Stomach (tissue), 9 donors: ENCODE measurements around the gene P2RX7. TPM values are rescaled to one million over a fixed set of nuclear protein-coding genes. Genes with fewer than 3 reads are reported as not detected.

Source experiments
- DNase-seq, 2 donors: peaks; one replicate each; pipeline versions ENCODE4 v3.0.0 to v3.0.0-alpha.2; 2013 to 2019
- H3K27ac ChIP-seq, 5 donors: fragments of 200-600 bp in 4 of 5; sonication (generic) in 4 of 5; one replicate each; pipeline ENCODE4 v1.5.1; 2013 to 2019; ENCODE audit warnings: mild to moderate bottlenecking in 1 of 5, moderate library complexity in 1 of 5
- H3K27me3 ChIP-seq, 3 donors: fragments of 200-600 bp; sonication (generic); one replicate each; pipeline ENCODE4 v1.5.1; 2017 to 2019; ENCODE audit warnings: mixed run types in 1 of 3
- H3K36me3 ChIP-seq, 4 donors: fragments of 200-600 bp; sonication (generic); 1 replicate in 3 of 4; 2 replicates in 1 of 4; pipeline ENCODE4 v1.5.1; 2016 to 2019
- H3K4me1 ChIP-seq, 4 donors: fragments of 200-600 bp; sonication (generic); one replicate each; pipeline ENCODE4 v1.5.1; 2016 to 2019
- H3K4me3 ChIP-seq, 4 donors: fragments of 200-600 bp; sonication (generic) in 3 of 4; one replicate each; pipeline ENCODE4 v1.5.1; 2016 to 2019; ENCODE audit warnings: mild to moderate bottlenecking in 1 of 4
- H3K9me3 ChIP-seq, 4 donors: fragments of 200-600 bp; sonication (generic); one replicate each; pipeline ENCODE4 v1.5.1; 2016 to 2019
- EP300 ChIP-seq: sonication (generic); formaldehyde crosslinking; IDR thresholded peaks from one replicate; pipeline ENCODE4 v1.6.1; 2017; ENCODE audit warnings: antibody characterized with exemption
- POLR2A ChIP-seq, 4 donors: fragments of 450-650 bp; IDR thresholded peaks; one replicate each; pipeline ENCODE4 v1.6.1; 2016; ENCODE audit warnings: antibody characterized with exemption in 4 of 4, control low read depth in 2 of 4, mild to moderate bottlenecking in 1 of 4, moderate library complexity in 1 of 4
- POLR2AphosphoS5 ChIP-seq, 3 donors: sonication (generic); formaldehyde crosslinking; IDR thresholded peaks; one replicate each; pipeline ENCODE4 v1.6.1; 2016; ENCODE audit warnings: antibody characterized with exemption in 3 of 3
- WGBS, 5 donors: extraction: QIAGEN DNeasy Blood & Tissue Kit in 3 of 5; methylation state at CpG; one replicate each; pipeline versions ENCODE4 v1.1.5 to v1.1.7; 2013 to 2018; 5-methylcytosine and 5-hydroxymethylcytosine counted together
- intact Hi-C: fragments of 100-400 bp; cut with DNase I; formaldehyde crosslinking; loops from one replicate; pipeline ENCODE4 v1.15.1; 2023; ENCODE audit warnings: low total_unique reads
- polyA plus RNA-seq, 3 donors: library from polyadenylated mRNA; stranded (reverse); fragments of 200-250 nt; gene quantifications; one replicate each; pipeline ENCODE4 v1.2.3, GENCODE V29; 2013
- total RNA-seq, 5 donors: library from RNA; depleted of rRNA; stranded (reverse); fragments of >200 nt; gene quantifications; one replicate each; pipeline versions ENCODE4 v1.1.0 to v1.2.3, GENCODE V29; 2014 to 2016
- TF ChIP-seq, protein P1 (sequence below), 7 experiments: fragments of 450-650 bp in 4 of 7; fragments of 200-600 bp in 3 of 7; sonication (generic) in 3 of 7; IDR thresholded peaks; one replicate each; pipeline ENCODE4 v1.5.1; 2016 to 2019; ENCODE audit warnings: antibody characterized with exemption in 7 of 7, control low read depth in 2 of 7, mild to moderate bottlenecking in 1 of 7
- donor health status: healthy with polysubstance abuse.
- donor health status: Bipolar disorder and iron deficiency.
- donor health status: healthy.

The P2RX7 gene
- total and polyA plus RNA-seq, 8 donors: 0.31 to 2.2 (median 0.95) TPM; not detected in 2

DNA sequence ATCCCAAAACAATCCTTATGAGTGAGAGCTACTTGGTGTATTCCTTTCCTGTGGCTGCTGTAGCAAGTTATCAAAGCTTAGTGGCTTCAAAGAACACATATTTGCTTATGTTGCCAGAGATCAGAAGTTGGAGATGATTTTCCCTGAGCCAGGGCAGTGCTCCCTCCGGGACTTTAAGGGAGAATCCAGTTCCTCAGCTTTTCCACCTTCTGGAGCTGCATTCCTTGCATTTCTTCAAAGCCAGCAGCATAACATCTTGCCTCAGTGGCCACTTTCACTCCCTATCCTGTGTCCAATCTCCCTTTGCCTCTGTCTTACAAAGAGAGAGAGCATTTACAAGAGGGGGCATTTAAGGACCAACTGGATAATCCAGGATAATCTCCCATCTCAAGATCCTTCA lies 33.7 kb downstream of the P2RX7 start:
- TF ChIP-seq POLR2A (IDR thresholded peaks at IDR 0.05) (no peak), POLR2AphosphoS5 (IDR thresholded peaks at IDR 0.05) (no peak), EP300 (no peak)
- TF ChIP-seq, protein P1, sequence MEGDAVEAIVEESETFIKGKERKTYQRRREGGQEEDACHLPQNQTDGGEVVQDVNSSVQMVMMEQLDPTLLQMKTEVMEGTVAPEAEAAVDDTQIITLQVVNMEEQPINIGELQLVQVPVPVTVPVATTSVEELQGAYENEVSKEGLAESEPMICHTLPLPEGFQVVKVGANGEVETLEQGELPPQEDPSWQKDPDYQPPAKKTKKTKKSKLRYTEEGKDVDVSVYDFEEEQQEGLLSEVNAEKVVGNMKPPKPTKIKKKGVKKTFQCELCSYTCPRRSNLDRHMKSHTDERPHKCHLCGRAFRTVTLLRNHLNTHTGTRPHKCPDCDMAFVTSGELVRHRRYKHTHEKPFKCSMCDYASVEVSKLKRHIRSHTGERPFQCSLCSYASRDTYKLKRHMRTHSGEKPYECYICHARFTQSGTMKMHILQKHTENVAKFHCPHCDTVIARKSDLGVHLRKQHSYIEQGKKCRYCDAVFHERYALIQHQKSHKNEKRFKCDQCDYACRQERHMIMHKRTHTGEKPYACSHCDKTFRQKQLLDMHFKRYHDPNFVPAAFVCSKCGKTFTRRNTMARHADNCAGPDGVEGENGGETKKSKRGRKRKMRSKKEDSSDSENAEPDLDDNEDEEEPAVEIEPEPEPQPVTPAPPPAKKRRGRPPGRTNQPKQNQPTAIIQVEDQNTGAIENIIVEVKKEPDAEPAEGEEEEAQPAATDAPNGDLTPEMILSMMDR (IDR thresholded peaks at IDR 0.05): no peak
- Histone ChIP-seq H3K4me3 (no peak overlapping the region), H3K27ac (no peak overlapping the region), H3K27me3 (no peaks in the 10 kb centered on the region), H3K4me1 (no peaks in the 10 kb centered on the region), H3K9me3 (no peaks in the 10 kb centered on the region), H3K36me3 (peaks cover 0 to 41% (median 27%) of the 10 kb centered on the region in 4 donors)
- DNase-seq: no peak
- 33 to 88% (median 68%) methylated on average over 1 of the region's 1 CpG for WGBS, 5 donors
- intact Hi-C loops: no loop called here

DNA sequence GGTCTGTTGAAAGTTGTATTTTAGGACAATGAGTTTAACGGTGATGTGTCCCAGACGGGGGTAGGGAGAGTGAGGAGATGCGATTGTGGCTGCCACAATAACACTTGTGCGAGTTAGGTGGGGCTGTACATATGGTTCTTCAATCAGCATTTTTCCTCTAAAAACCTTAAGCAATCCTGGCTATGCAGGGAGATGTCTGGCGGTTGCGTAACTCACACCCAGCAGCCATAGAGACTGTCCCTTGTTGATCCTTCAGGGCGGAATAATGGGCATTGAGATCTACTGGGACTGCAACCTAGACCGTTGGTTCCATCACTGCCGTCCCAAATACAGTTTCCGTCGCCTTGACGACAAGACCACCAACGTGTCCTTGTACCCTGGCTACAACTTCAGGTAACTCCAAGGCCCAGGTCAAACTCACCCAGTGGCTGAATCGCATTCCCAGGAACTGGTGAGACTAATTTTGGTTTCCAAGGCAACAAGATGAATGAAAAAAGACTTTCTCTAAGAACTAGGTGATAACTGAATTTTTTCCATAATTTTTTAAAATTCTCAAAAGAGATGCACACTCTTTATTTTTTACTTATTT lies 34.6 kb downstream of the P2RX7 start:
- WGBS, 5 donors: 79 to 88% (median 85%) methylated on average over 14 of the region's 14 CpGs
- DNase-seq: no peak
- intact Hi-C loops: no loop called here
- no peaks in the 10 kb centered on the region for H3K4me1 ChIP-seq
- H3K27me3 ChIP-seq: no peaks in the 10 kb centered on the region
- no peak overlapping the region for H3K27ac ChIP-seq
- no peak for TF ChIP-seq POLR2A (IDR thresholded peaks at IDR 0.05)
- TF ChIP-seq, protein P1 (IDR thresholded peaks at IDR 0.05): no peak
- no peak for TF ChIP-seq EP300
- TF ChIP-seq POLR2AphosphoS5 (IDR thresholded peaks at IDR 0.05): no peak
- H3K9me3 ChIP-seq: no peaks in the 10 kb centered on the region
- peaks cover 0 to 35% (median 24%) of the 10 kb centered on the region in 4 donors for H3K36me3 ChIP-seq
- no peak overlapping the region for H3K4me3 ChIP-seq

DNA sequence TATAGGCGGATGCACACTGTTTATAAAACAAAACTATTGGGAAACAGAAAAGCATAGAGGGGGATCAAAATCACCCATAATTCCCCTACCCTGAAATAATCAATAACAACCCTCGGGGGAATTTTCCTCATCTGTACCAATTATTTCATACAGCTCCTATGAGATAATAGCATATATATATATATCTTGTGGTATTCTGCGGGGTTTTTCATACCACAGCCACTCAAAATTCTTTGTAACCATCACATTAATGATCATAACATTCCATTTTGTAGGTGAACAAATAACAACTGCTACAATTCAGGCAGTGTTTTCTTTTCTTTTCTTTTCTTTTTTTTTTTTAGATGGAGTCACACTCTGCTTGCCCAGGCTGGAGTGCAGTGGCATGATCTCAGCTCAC lies 35.3 kb downstream of the P2RX7 start:
- TF ChIP-seq EP300 (no peak), POLR2AphosphoS5 (IDR thresholded peaks at IDR 0.05) (no peak), POLR2A (IDR thresholded peaks at IDR 0.05) (no peak)
- TF ChIP-seq, protein P1 (IDR thresholded peaks at IDR 0.05): no peak
- H3K36me3 ChIP-seq: peaks cover 0 to 31% (median 21%) of the 10 kb centered on the region in 4 donors
- intact Hi-C loops: no loop called here
- H3K9me3 ChIP-seq: no peaks in the 10 kb centered on the region
- no peaks in the 10 kb centered on the region for H3K27me3 ChIP-seq
- 64 to 83% (median 78%) methylated on average over 3 of the region's 3 CpGs for WGBS, 5 donors
- no peak overlapping the region for H3K4me3 ChIP-seq
- H3K4me1 ChIP-seq: no peaks in the 10 kb centered on the region
- H3K27ac ChIP-seq: no peak overlapping the region
- no peak for DNase-seq

DNA sequence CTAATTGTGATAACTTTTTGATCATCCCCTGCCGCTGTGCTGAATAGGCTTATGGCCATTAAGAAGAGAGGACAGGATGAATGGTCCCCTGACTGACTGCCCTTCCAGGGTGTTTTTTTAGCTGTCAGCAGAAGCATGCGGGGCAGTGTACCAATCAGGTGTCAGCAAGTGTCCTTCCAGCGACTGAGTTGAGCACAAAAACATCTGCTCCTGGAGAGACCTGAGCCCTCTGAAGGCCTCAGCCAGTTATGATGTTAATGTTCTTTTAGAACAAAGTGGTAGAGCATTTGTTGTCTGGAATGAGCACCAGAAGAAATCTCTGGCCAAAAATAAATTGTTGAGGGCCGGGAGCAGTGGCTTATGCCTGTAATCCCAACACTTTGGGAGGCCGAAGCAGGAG lies 37.5 kb downstream of the P2RX7 start:
- WGBS, 5 donors: 85 to 92% (median 89%) methylated on average over 5 of the region's 5 CpGs
- DNase-seq: no peak
- Histone ChIP-seq H3K4me1 (peaks cover 0 to 6% (median 0%) of the 10 kb centered on the region in 4 donors), H3K36me3 (peaks cover 0 to 22% (median 17%) of the 10 kb centered on the region in 4 donors), H3K9me3 (no peaks in the 10 kb centered on the region), H3K27ac (no peak overlapping the region), H3K4me3 (no peak overlapping the region), H3K27me3 (no peaks in the 10 kb centered on the region)
- TF ChIP-seq, protein P1 (IDR thresholded peaks at IDR 0.05): no peak
- TF ChIP-seq EP300 (no peak), POLR2AphosphoS5 (IDR thresholded peaks at IDR 0.05) (no peak), POLR2A (IDR thresholded peaks at IDR 0.05) (no peak)
- intact Hi-C loops: no loop called here
